Astrocyte (in vitro differentiated cells and primary cell): ENCODE results near the gene CCDC175. TPM values are rescaled to one million over a fixed set of nuclear protein-coding genes. Genes with fewer than 3 reads are reported as not detected.

Source experiments
- DNase-seq: peaks from one replicate; pipeline ENCODE4 v3.0.0-alpha.2; 2010; ENCODE audit warnings: low read depth
- FAIRE-seq: peaks from 2 replicates; lab custom pipeline; 2011; peaks lifted over from hg19 to GRCh38; lab: Jason Lieb, UNC
- H2AFZ ChIP-seq: 2 replicates; pipeline ENCODE4 v1.6.0; 2012; ENCODE audit warnings: low read depth, low read length, inconsistent platforms
- H3K27ac ChIP-seq: 2 replicates; pipeline ENCODE4 v1.5.1; 2011; ENCODE audit warnings: low read depth, low read length, inconsistent platforms
- H3K27me3 ChIP-seq: 2 replicates; pipeline ENCODE4 v1.6.0; 2011; ENCODE audit warnings: low read length, inconsistent platforms; ENCODE audit not compliant: insufficient read depth
- H3K36me3 ChIP-seq: 2 replicates; pipeline ENCODE4 v1.5.1; 2011; ENCODE audit warnings: low read length, inconsistent platforms; ENCODE audit not compliant: insufficient read depth
- H3K4me1 ChIP-seq: 2 replicates; pipeline ENCODE4 v1.5.1; 2011; ENCODE audit warnings: low read length, inconsistent platforms; ENCODE audit not compliant: insufficient read depth
- H3K4me2 ChIP-seq: 2 replicates; pipeline ENCODE4 v1.6.0; 2012; ENCODE audit warnings: low read length, inconsistent platforms
- H3K4me3 ChIP-seq: 2 replicates; pipeline ENCODE4 v1.5.1; 2011; ENCODE audit warnings: low read depth, mild to moderate bottlenecking, low read length, inconsistent platforms; ENCODE audit not compliant: insufficient read depth
- H3K79me2 ChIP-seq: 2 replicates; pipeline ENCODE4 v1.6.0; 2012; ENCODE audit warnings: mild to moderate bottlenecking, low read length, inconsistent platforms; ENCODE audit not compliant: insufficient read depth
- H3K9ac ChIP-seq: 2 replicates; pipeline ENCODE4 v1.6.0; 2012; ENCODE audit warnings: mild to moderate bottlenecking, low read length, inconsistent platforms
- H3K9me3 ChIP-seq: 2 replicates; pipeline ENCODE4 v1.5.1; 2012; ENCODE audit warnings: low read depth, mild to moderate bottlenecking, low read length, inconsistent platforms; ENCODE audit not compliant: insufficient read depth
- H4K20me1 ChIP-seq: 2 replicates; pipeline ENCODE4 v1.6.0; 2012; ENCODE audit warnings: low read length, inconsistent platforms; ENCODE audit not compliant: insufficient read depth
- H3K27ac Mint-ChIP-seq: one replicate; pipeline ENCODE4 v1.8.0; 2021; ENCODE audit warnings: mild to moderate bottlenecking, mixed read lengths; ENCODE audit not compliant: unreplicated experiment
- H3K27me3 Mint-ChIP-seq: one replicate; pipeline ENCODE4 v1.8.0; 2021; ENCODE audit warnings: low read depth, mixed read lengths; ENCODE audit not compliant: unreplicated experiment
- H3K36me3 Mint-ChIP-seq: one replicate; pipeline ENCODE4 v1.8.0; 2021; ENCODE audit warnings: low read depth, mixed read lengths; ENCODE audit not compliant: unreplicated experiment
- H3K4me1 Mint-ChIP-seq: one replicate; pipeline ENCODE4 v1.8.0; 2021; ENCODE audit warnings: low read depth, mixed read lengths; ENCODE audit not compliant: unreplicated experiment
- H3K4me3 Mint-ChIP-seq: one replicate; pipeline ENCODE4 v1.8.0; 2021; ENCODE audit warnings: mild to moderate bottlenecking, moderate library complexity, mixed read lengths; ENCODE audit not compliant: unreplicated experiment
- H3K9me3 Mint-ChIP-seq: one replicate; pipeline ENCODE4 v1.8.0; 2021; ENCODE audit warnings: mild to moderate bottlenecking, mixed read lengths; ENCODE audit not compliant: unreplicated experiment
- CTCF ChIP-seq: IDR thresholded peaks from 2 replicates; pipeline ENCODE4 v1.5.1; 2011; ENCODE audit warnings: low read depth, mild to moderate bottlenecking, inconsistent platforms, low read length, moderate library complexity; ENCODE audit not compliant: insufficient read depth
- EZH2 ChIP-seq: IDR thresholded peaks from 2 replicates; pipeline ENCODE4 v1.6.1; 2012; ENCODE audit warnings: mild to moderate bottlenecking, low read length, inconsistent platforms; ENCODE audit not compliant: insufficient read depth
- total RNA-seq: library from RNA; stranded (reverse); gene quantifications from 2 replicates; pipeline ENCODE4 v1.2.1, GENCODE V29; 2021

CCDC175 gene
- total RNA-seq, 1 donor from 2014 or later, result not detected

- peaks cover 10% of the 10 kb centered on the region for H3K27me3 Mint-ChIP-seq
- TF ChIP-seq CTCF (no peak), EZH2 (no peak)
- H3K27ac Mint-ChIP-seq, result no peak overlapping the region
- Histone ChIP-seq H3K27me3 (no peaks in the 10 kb centered on the region), H3K4me2 (no peak overlapping the region), H3K4me1 (no peaks in the 10 kb centered on the region), H3K9me3 (peaks cover 6% of the 10 kb centered on the region), H3K4me3 (no peak overlapping the region), H3K9ac (no peak overlapping the region), H4K20me1 (no peaks in the 10 kb centered on the region), H2AFZ (no peak overlapping the region), H3K36me3 (no peaks in the 10 kb centered on the region), H3K79me2 (no peaks in the 10 kb centered on the region), H3K27ac (no peak overlapping the region)
- no peaks in the 10 kb centered on the region for H3K9me3 Mint-ChIP-seq
- H3K36me3 Mint-ChIP-seq, result no peaks in the 10 kb centered on the region
- peaks cover 2% of the 10 kb centered on the region for H3K4me1 Mint-ChIP-seq
- no peak overlapping the region for H3K4me3 Mint-ChIP-seq
- DNase-seq (no peak), FAIRE-seq (no peak)
Measured at GRCh38 chr14:59595071-59595470, 18.5 kb upstream of the CCDC175 start.

- H4K20me1 ChIP-seq, result no peaks in the 10 kb centered on the region
- H3K4me1 ChIP-seq, result no peaks in the 10 kb centered on the region
- no peak overlapping the region for H2AFZ ChIP-seq
- H3K27me3 ChIP-seq, result no peaks in the 10 kb centered on the region
- no peaks in the 10 kb centered on the region for H3K36me3 ChIP-seq
- H3K79me2 ChIP-seq, result no peaks in the 10 kb centered on the region
- Mint-ChIP-seq H3K27ac (no peak overlapping the region), H3K4me1 (peaks cover 2% of the 10 kb centered on the region), H3K27me3 (peaks cover 2% of the 10 kb centered on the region), H3K4me3 (no peak overlapping the region), H3K36me3 (no peaks in the 10 kb centered on the region), H3K9me3 (no peaks in the 10 kb centered on the region)
- no peak overlapping the region for H3K4me2 ChIP-seq
- DNase-seq, result no peak
- no peak overlapping the region for H3K9ac ChIP-seq
- H3K27ac ChIP-seq, result no peak overlapping the region
- no peak for FAIRE-seq
- TF ChIP-seq CTCF, result no peak
- TF ChIP-seq EZH2, result no peak
- H3K9me3 ChIP-seq, result peaks cover 6% of the 10 kb centered on the region
- H3K4me3 ChIP-seq, result no peak overlapping the region
Measured at GRCh38 chr14:59591641-59592370, 15.2 kb upstream of the CCDC175 start.

- peaks cover 2% of the 10 kb centered on the region for H3K4me1 Mint-ChIP-seq
- no peak overlapping the region for H3K4me3 Mint-ChIP-seq
- no peak overlapping the region for H3K27ac Mint-ChIP-seq
- no peak overlapping the region for H3K4me3 ChIP-seq
- no peak for FAIRE-seq
- H3K36me3 ChIP-seq, result no peaks in the 10 kb centered on the region
- H2AFZ ChIP-seq, result no peak overlapping the region
- no peak overlapping the region for H3K4me2 ChIP-seq
- H3K27ac ChIP-seq, result no peak overlapping the region
- DNase-seq, result no peak
- H3K27me3 Mint-ChIP-seq, result no peaks in the 10 kb centered on the region
- no peaks in the 10 kb centered on the region for H3K36me3 Mint-ChIP-seq
- no peak overlapping the region for H3K9ac ChIP-seq
- H3K9me3 Mint-ChIP-seq, result no peaks in the 10 kb centered on the region
- TF ChIP-seq EZH2 (no peak), CTCF (no peak)
- peaks cover 6% of the 10 kb centered on the region for H3K9me3 ChIP-seq
- H3K27me3 ChIP-seq, result no peaks in the 10 kb centered on the region
- H3K79me2 ChIP-seq, result no peaks in the 10 kb centered on the region
- H4K20me1 ChIP-seq, result no peaks in the 10 kb centered on the region
- H3K4me1 ChIP-seq, result peaks cover 19% of the 10 kb centered on the region
Measured at GRCh38 chr14:59588101-59588500, 11.5 kb upstream of the CCDC175 start.
